HEK293T (cell line): Measurements from ENCODE around the gene RIPOR1.
A peak's percentile ranks its signal among the peaks of the same experiment; 100 is the strongest.

ENCODE experiments used
- CTCF ChIA-PET: fragments of 350-600 bp; formaldehyde crosslinking; extraction: SDS; loops from one replicate; lab custom pipeline; 2021; ENCODE audit warnings: antibody characterized with exemption, inconsistent platforms; lab: Yijun Ruan, JAX
- POLR2A ChIA-PET: fragments of 350-600 bp; formaldehyde crosslinking; extraction: SDS; loops from one replicate; lab custom pipeline; 2020; ENCODE audit warnings: antibody characterized with exemption, inconsistent platforms; lab: Yijun Ruan, JAX
- DNase-seq: peaks from one replicate; pipeline ENCODE4 v3.0.0; 2012; ENCODE audit warnings: mixed read lengths; ENCODE audit errors: extremely low spot score
- ARNT ChIP-seq: fragments of 450-650 bp; IDR thresholded peaks from 2 replicates; pipeline ENCODE4 v1.6.1; 2017; ENCODE audit warnings: mild to moderate bottlenecking
- BHLHE40 ChIP-seq: fragments of 450-650 bp; IDR thresholded peaks from 2 replicates; pipeline ENCODE4 v1.6.1; 2016; ENCODE audit warnings: mild to moderate bottlenecking, moderate library complexity, borderline replicate concordance
- CTBP1 ChIP-seq: fragments of 450-650 bp; IDR thresholded peaks from 2 replicates; pipeline ENCODE4 v1.6.1; 2016; ENCODE audit warnings: borderline replicate concordance
- ELF4 ChIP-seq: fragments of 450-650 bp; IDR thresholded peaks from 2 replicates; pipeline ENCODE4 v1.6.1; 2017; ENCODE audit warnings: antibody characterized with exemption
- FOXA1 ChIP-seq: fragments of 450-650 bp; IDR thresholded peaks from 2 replicates; pipeline ENCODE4 v1.6.1; 2016; ENCODE audit warnings: mild to moderate bottlenecking
- FOXK2 ChIP-seq: fragments of 450-650 bp; IDR thresholded peaks from 2 replicates; pipeline ENCODE4 v1.6.1; 2016; ENCODE audit warnings: mild to moderate bottlenecking
- FOXM1 ChIP-seq: fragments of 450-650 bp; IDR thresholded peaks from 2 replicates; pipeline ENCODE4 v1.6.1; 2017; ENCODE audit warnings: mild to moderate bottlenecking, borderline replicate concordance
- HDGF ChIP-seq: fragments of 450-650 bp; IDR thresholded peaks from 2 replicates; pipeline ENCODE4 v1.6.1; 2017; ENCODE audit warnings: antibody characterized with exemption, borderline replicate concordance
- L3MBTL2 ChIP-seq: fragments of 450-650 bp; conservative IDR thresholded peaks from 2 replicates; pipeline ENCODE4 v1.6.1; 2016; ENCODE audit warnings: mild to moderate bottlenecking
- LEF1 ChIP-seq: fragments of 450-650 bp; IDR thresholded peaks from 2 replicates; pipeline ENCODE4 v1.6.1; 2017; ENCODE audit warnings: mild to moderate bottlenecking, borderline replicate concordance
- NFRKB ChIP-seq: fragments of 450-650 bp; IDR thresholded peaks from 2 replicates; pipeline ENCODE4 v1.6.1; 2016; ENCODE audit warnings: mild to moderate bottlenecking, moderate library complexity
- SP1 ChIP-seq: fragments of 450-650 bp; IDR thresholded peaks from 2 replicates; pipeline ENCODE4 v1.6.1; 2017
- SUZ12 ChIP-seq: fragments of 450-650 bp; IDR thresholded peaks from 2 replicates; pipeline ENCODE4 v1.6.1; 2016; ENCODE audit warnings: mild to moderate bottlenecking
- TARDBP ChIP-seq: fragments of 450-650 bp; IDR thresholded peaks from 2 replicates; pipeline ENCODE4 v1.6.1; 2016
- ZNF384 ChIP-seq: fragments of 450-650 bp; IDR thresholded peaks from 2 replicates; pipeline ENCODE4 v1.6.1; 2016
- TF ChIP-seq, protein P1 (sequence below): fragments of 450-650 bp; IDR thresholded peaks from 2 replicates; pipeline ENCODE4 v1.6.1; 2016

RIPOR1 gene, protein sequence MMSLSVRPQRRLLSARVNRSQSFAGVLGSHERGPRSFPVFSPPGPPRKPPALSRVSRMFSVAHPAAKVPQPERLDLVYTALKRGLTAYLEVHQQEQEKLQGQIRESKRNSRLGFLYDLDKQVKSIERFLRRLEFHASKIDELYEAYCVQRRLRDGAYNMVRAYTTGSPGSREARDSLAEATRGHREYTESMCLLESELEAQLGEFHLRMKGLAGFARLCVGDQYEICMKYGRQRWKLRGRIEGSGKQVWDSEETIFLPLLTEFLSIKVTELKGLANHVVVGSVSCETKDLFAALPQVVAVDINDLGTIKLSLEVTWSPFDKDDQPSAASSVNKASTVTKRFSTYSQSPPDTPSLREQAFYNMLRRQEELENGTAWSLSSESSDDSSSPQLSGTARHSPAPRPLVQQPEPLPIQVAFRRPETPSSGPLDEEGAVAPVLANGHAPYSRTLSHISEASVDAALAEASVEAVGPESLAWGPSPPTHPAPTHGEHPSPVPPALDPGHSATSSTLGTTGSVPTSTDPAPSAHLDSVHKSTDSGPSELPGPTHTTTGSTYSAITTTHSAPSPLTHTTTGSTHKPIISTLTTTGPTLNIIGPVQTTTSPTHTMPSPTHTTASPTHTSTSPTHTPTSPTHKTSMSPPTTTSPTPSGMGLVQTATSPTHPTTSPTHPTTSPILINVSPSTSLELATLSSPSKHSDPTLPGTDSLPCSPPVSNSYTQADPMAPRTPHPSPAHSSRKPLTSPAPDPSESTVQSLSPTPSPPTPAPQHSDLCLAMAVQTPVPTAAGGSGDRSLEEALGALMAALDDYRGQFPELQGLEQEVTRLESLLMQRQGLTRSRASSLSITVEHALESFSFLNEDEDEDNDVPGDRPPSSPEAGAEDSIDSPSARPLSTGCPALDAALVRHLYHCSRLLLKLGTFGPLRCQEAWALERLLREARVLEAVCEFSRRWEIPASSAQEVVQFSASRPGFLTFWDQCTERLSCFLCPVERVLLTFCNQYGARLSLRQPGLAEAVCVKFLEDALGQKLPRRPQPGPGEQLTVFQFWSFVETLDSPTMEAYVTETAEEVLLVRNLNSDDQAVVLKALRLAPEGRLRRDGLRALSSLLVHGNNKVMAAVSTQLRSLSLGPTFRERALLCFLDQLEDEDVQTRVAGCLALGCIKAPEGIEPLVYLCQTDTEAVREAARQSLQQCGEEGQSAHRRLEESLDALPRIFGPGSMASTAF

DNA sequence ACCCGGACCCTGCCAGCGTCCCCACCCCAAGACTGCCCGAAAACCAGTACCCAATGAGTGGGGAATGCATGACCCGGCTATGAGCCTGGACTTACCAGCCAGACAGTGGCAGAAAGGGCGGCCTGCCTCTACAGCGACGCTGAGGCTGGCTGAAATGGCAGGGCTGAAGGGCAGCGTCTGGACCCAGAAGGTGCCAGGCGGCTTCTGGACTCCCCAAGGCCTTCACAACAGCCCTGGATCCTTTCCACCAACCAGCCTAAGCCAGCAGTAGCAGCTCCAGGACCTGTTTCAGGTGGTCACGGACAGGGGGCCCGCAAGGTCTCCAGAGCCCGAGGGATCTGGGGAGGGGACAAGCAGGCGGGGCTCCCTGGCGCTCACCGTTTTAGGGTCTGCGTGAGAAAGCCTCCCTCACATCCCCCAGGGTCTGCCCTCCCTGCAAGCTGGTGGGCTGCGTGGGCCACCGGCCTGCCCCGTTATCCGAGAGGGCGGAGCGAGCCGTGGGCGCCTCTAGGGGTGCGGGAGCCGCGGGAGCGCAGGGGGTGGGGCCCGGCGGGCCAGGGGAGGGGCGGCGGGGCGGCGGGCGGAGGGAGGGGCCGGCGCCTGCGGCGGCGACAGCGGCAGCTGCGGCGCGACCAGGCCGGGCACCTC, at the start of gene RIPOR1:
RIPOR1 (plus strand) TSS at position 608 of the 648 bp plus-strand sequence. CDS start 9,618 bp downstream, outside the sequence.
- DNase-seq = peak; percentile 67
- CTCF ChIA-PET = interaction anchor here (3.0 kb wide), 1 partner anchor 19 kb away, joined by 12 read pairs; no protein-coding TSS in a partner anchor
- POLR2A ChIA-PET = interaction anchor here (0.8 to 2.5 kb wide), 5 partner anchors 7 to 782 kb away, joined by 3 to 9 read pairs (median 3); partner anchors contain the start of genes ACD, CTCF, PRMT7 and SLC7A6OS
- TF ChIP-seq BHLHE40 = no peak

DNA sequence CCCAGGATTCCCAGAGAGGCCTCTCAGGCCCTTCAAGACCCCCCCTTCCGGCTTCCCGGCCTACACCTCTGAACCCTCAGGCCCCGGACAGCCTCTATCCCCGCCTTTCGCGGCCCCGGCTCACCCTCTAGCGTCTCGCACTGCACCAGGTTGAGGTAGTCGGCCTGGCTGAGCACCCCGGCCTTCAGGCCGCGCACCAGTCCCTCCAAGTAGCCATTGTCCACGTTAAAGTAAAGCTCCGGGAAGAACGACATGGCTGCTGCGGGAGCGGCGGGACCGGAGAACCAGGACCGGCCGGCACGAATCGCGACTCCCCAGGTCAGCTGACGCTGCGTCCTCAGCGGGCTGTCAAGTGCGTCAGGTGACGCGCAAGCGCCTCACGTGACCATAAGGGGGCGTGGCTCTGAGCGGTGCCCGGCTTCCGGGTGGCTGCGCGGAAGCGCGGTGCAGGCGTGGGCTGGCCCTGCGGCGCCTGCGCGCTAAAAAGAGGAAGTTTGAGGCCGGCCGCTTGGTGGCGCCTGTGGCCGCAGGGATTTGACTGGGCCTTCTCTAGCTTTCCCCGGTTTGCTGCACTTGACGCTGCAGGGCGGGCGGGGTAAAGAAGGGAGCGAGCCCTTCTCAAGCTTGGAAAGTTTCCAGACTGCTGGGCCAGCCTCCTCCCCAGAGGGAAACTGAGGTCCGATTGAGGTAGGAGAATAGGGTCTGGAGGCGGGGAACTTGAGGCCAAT, 47.6 kb upstream of the RIPOR1 start, which contains the start of gene ATP6V0D1:
ATP6V0D1 (minus strand) TSS at position 325 of the 728 bp plus-strand sequence; CDS start at position 254, 71 bp downstream.
- ChIA-PET CTCF (interaction anchor here (0.6 to 2.7 kb wide), 12 partner anchors 9 to 1056 kb away, joined by 3 to 12 read pairs (median 6); partner anchors contain the start of genes CARMIL2 and HSD11B2), POLR2A (interaction anchor here (0.5 to 1.6 kb wide), 15 partner anchors 10 to 179 kb away, joined by 3 to 11 read pairs (median 3); partner anchors contain the start of genes ACD, CTCF, KCTD19 and LRRC36)
- TF ChIP-seq, protein P1, sequence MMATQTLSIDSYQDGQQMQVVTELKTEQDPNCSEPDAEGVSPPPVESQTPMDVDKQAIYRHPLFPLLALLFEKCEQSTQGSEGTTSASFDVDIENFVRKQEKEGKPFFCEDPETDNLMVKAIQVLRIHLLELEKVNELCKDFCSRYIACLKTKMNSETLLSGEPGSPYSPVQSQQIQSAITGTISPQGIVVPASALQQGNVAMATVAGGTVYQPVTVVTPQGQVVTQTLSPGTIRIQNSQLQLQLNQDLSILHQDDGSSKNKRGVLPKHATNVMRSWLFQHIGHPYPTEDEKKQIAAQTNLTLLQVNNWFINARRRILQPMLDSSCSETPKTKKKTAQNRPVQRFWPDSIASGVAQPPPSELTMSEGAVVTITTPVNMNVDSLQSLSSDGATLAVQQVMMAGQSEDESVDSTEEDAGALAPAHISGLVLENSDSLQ = peak; percentile 84
- TF ChIP-seq ELF4 = peak; percentile 97
- TF ChIP-seq NFRKB = no peak
- TF ChIP-seq SP1 = no peak
- no peak for TF ChIP-seq LEF1
- TF ChIP-seq ZNF384 = no peak
- peak; percentile 33; the same call in 1 of the 2 replicates for TF ChIP-seq L3MBTL2
- no peak for TF ChIP-seq FOXA1
- DNase-seq = peak; percentile 99

DNA sequence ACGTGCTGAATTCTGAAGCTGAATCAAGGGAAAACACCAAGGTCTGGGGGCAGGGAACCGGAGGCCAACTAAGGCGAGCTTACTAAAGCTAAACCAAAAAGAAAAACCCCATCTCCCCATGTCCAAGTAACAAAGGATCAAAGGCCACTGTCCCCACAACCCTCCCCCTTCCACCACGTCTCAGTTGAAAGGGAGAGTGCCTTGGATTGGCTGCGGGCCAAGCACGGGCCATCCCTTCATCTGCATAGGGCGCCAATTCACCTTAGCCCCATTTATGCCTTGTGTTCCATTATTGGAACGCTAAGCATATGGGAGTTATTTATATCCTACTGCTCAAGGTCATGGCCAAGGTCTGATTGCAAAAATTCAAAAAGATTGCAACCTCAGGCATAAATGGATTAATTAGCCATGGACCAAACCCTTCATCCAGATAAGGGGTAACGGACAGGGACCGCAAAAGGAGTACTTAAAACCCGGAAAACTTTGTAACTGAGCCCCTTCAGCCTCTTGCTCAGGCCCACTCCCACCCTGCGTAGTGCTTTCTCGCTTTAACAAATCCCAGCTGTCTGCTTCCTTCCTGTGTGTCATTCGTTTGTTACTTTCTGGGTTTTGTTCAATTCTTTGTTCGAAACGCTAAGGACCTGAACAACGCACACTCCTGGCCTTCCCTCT, 46.9 kb upstream of the RIPOR1 start:
- no peak for DNase-seq
- ChIA-PET POLR2A (interaction anchor here (0.7 to 1.6 kb wide), 10 partner anchors 9 to 178 kb away, joined by 3 to 11 read pairs (median 3); partner anchors contain the start of genes ACD, KCTD19 and LRRC36), CTCF (interaction anchor here (0.6 to 2.7 kb wide), 11 partner anchors 8 to 1057 kb away, joined by 3 to 12 read pairs (median 7); partner anchors contain the start of genes CARMIL2 and HSD11B2)
- no peak for TF ChIP-seq CTBP1
- no peak for TF ChIP-seq FOXM1
- no peak for TF ChIP-seq ELF4
- TF ChIP-seq, protein P1 = no peak
- TF ChIP-seq HDGF = no peak
- no peak for TF ChIP-seq NFRKB
- TF ChIP-seq ARNT = no peak

DNA sequence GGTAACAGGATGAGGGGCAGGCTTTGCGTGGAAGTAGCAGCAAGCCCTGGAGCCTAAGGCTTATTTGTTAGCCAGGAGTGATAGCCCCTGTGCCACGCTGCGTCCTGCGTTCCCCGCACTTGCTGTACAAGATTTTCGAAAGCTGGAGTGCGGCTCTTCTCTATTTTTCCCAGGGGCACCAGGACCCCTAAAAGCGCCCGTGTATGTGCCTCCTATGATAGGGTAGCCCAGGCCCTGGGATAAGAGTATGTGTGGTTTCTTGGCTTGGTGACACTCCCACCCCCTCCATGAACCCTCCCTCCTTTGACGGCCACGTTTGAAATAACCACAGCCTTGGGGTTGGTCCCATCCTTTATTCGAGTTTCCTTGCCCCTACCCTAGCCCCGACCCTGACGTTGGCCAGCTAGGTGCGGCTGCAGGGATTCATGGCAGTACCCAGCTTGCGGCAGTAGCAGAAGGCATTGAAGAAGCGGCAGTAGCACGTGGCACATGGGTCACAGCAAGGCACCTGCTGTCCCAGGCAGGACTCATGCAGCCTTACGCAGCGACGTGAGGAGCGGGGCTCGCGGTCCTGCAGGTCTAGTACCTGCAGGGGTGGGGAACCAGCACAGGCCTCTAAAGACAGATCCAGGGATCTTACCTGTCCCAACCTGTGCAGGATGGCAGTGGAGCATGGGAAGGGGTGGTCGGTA, 46.2 kb upstream of the RIPOR1 start:
- TF ChIP-seq SUZ12 (no peak), ZNF384 (no peak)
- ChIA-PET POLR2A (no interaction called here), CTCF (interaction anchor here (1.0 to 2.0 kb wide), 3 partner anchors 8 to 39 kb away, joined by 3 to 12 read pairs (median 7); no protein-coding TSS in a partner anchor)
- no peak for DNase-seq

DNA sequence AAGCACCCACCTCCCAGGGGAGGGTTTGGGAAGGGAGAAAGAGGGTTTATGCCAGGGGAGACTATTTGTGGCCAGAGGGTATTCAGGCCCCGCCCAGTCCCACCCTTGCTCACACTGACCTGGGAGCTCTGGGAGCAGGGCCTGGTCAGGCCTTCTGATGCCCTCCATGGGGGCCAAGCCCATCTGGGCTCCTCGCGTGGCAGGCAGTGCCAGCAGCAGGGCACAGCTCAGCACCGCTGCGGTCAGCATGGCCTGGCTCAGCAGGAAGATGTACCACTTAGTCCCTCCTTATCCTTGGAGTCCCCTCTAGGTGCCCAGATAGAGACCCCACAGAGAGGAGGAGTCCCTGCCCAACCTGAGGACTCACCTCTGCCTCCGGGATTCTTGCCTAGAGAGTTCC, 45.5 kb upstream of the RIPOR1 start, which contains the start of gene AGRP:
AGRP (minus strand) TSS at position 398 of the 400 bp plus-strand sequence; CDS start at position 249, 149 bp downstream.
- TF ChIP-seq BHLHE40 (no peak), FOXM1 (no peak), TARDBP (no peak), ZNF384 (no peak), ELF4 (no peak), FOXA1 (no peak), CTBP1 (no peak), NFRKB (no peak), L3MBTL2 (no peak), SUZ12 (no peak), HDGF (no peak), FOXK2 (no peak), LEF1 (no peak), SP1 (no peak), ARNT (no peak)
- TF ChIP-seq, protein P1 = no peak
- no peak for DNase-seq
- ChIA-PET CTCF (interaction anchor here (1.0 to 1.1 kb wide), 2 partner anchors 31 to 38 kb away, joined by 3 to 7 read pairs; no protein-coding TSS in a partner anchor), POLR2A (no interaction called here)
